ENCODE data around the gene C3. TPM values are rescaled to one million over a fixed set of nuclear protein-coding genes. Genes with fewer than 3 reads are reported as not detected.

Gene C3
- total RNA-seq, 1 experiment from 2014 or later, result 5.0 TPM

DNA sequence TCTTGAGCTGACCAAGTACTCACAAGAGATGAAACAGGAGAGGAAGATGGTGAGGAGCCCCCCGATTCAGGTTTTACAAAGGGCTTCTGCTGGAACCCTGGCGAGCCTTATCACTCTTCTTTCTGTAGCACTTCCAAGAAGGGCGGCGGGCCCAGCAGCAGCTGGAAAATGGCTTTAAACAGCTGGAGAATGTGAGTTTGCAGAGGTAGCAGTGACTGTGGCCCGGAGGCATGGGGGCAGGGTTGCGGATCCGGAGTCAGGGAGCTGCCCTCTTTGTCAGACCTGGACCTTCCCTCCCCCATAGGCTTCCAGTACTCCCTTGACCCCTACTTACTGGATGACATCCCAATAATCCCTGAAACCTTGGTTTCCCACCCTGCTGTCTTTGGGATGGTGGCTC lies 22.6 kb upstream of the C3 start:
- in situ Hi-C loops (cut with HindIII; ENCODE audit: low pct_unique_long_range_greater_than_20kb, low sequenced_read_pairs), result no loop called here
- no peaks in the 10 kb centered on the region for H3K27me3 ChIP-seq (ENCODE audit: control insufficient read depth, insufficient read depth, low read length)
- peak overlapping the region; percentile 14 to 44 for H3K4me3 ChIP-seq (ENCODE audit: low read depth in 2 of 2, low read length in 2 of 2)
- ChIA-PET POLR2A (no interaction called here), CTCF (interaction anchor here (0.6 to 0.9 kb wide), 2 partner anchors 116 to 120 kb away, joined by 4 to 6 read pairs; no protein-coding TSS in a partner anchor)
- TF ChIP-seq, protein P1, sequence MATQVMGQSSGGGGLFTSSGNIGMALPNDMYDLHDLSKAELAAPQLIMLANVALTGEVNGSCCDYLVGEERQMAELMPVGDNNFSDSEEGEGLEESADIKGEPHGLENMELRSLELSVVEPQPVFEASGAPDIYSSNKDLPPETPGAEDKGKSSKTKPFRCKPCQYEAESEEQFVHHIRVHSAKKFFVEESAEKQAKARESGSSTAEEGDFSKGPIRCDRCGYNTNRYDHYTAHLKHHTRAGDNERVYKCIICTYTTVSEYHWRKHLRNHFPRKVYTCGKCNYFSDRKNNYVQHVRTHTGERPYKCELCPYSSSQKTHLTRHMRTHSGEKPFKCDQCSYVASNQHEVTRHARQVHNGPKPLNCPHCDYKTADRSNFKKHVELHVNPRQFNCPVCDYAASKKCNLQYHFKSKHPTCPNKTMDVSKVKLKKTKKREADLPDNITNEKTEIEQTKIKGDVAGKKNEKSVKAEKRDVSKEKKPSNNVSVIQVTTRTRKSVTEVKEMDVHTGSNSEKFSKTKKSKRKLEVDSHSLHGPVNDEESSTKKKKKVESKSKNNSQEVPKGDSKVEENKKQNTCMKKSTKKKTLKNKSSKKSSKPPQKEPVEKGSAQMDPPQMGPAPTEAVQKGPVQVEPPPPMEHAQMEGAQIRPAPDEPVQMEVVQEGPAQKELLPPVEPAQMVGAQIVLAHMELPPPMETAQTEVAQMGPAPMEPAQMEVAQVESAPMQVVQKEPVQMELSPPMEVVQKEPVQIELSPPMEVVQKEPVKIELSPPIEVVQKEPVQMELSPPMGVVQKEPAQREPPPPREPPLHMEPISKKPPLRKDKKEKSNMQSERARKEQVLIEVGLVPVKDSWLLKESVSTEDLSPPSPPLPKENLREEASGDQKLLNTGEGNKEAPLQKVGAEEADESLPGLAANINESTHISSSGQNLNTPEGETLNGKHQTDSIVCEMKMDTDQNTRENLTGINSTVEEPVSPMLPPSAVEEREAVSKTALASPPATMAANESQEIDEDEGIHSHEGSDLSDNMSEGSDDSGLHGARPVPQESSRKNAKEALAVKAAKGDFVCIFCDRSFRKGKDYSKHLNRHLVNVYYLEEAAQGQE (IDR thresholded peaks at IDR 0.05; ENCODE audit: insufficient read depth in 1 of 2, low read depth in 2 of 2, low read length in 1 of 2), result no peak
- TF ChIP-seq POLR2AphosphoS5 (IDR thresholded peaks at IDR 0.05; ENCODE audit: low read depth, low read length) (no peak), TCF7L2 (IDR thresholded peaks at IDR 0.05; ENCODE audit: low read depth, low read length) (no peak)
- peak overlapping the region; percentile 84 for H3K27ac ChIP-seq (ENCODE audit: low read length)
- peaks cover 45% of the 10 kb centered on the region for H3K4me1 ChIP-seq (ENCODE audit: control insufficient read depth, insufficient read depth, low read length)
- ATAC-seq (no peak), DNase-seq (ENCODE audit: low read depth, low spot score) (no peak)
- BruUV-seq (replicated peaks), result TSS peak; percentile 36
- no peaks in the 10 kb centered on the region for H3K9me3 ChIP-seq (ENCODE audit: control insufficient read depth, insufficient read depth, low read depth, low read length)
- intact Hi-C loops (cut with micrococcal nuclease; ENCODE audit: unreplicated experiment), result no loop called here
- no peaks in the 10 kb centered on the region; the same call in none of the 2 replicates for H3K36me3 ChIP-seq (ENCODE audit: control insufficient read depth, insufficient read depth, low read length)

DNA sequence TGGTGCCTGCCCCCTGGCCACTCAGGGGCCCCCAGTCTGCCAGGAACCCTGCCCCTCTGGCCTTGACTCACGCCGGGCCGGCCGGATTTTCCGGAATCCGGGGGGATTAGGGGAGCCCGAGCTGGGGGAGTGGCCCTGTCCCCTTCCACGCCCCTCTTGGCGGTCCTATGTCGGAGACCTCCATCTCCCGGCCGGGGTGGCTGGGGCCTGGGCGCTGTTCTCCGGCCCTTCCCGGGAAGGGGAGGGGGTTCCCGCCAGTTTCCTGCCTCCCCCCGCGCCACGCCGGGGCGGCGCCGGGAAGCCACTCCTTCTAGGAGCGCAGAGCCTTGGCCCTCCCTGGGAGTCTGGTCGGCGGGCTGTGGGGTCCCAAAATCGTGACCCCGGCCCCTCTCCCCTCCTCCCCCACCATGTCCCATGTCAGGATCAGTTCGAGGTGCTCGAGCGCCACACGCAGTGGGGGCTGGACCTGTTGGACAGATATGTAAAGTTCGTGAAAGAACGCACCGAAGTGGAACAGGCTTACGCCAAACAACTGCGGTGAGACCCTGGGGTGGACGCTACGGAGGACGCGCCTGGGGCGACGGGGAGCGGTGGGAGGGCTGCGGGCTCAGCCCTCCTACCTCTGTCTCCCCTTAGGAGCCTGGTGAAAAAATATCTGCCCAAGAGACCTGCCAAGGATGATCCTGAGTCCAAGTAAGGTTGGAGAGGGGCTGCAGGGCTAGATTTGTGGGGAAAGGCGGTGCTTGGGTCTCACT lies 20.3 kb upstream of the C3 start:
- Histone ChIP-seq H3K4me3 (ENCODE audit: low read depth in 2 of 2, low read length in 2 of 2) (peak overlapping the region; percentile 73 to 81), H3K9me3 (ENCODE audit: control insufficient read depth, insufficient read depth, low read depth, low read length) (no peaks in the 10 kb centered on the region), H3K27ac (ENCODE audit: low read length) (peak overlapping the region; percentile 89), H3K4me1 (ENCODE audit: control insufficient read depth, insufficient read depth, low read length) (peaks cover 44% of the 10 kb centered on the region), H3K27me3 (ENCODE audit: control insufficient read depth, insufficient read depth, low read length) (no peaks in the 10 kb centered on the region), H3K36me3 (ENCODE audit: control insufficient read depth, insufficient read depth, low read length) (no peaks in the 10 kb centered on the region; the same call in none of the 2 replicates)
- in situ Hi-C loops (cut with HindIII; ENCODE audit: low pct_unique_long_range_greater_than_20kb, low sequenced_read_pairs) (no loop called here), intact Hi-C loops (cut with micrococcal nuclease; ENCODE audit: unreplicated experiment) (no loop called here)
- no TSS peak for BruUV-seq (replicated peaks)
- ATAC-seq (no peak), DNase-seq (ENCODE audit: low read depth, low spot score) (no peak)
- TF ChIP-seq, protein P2, sequence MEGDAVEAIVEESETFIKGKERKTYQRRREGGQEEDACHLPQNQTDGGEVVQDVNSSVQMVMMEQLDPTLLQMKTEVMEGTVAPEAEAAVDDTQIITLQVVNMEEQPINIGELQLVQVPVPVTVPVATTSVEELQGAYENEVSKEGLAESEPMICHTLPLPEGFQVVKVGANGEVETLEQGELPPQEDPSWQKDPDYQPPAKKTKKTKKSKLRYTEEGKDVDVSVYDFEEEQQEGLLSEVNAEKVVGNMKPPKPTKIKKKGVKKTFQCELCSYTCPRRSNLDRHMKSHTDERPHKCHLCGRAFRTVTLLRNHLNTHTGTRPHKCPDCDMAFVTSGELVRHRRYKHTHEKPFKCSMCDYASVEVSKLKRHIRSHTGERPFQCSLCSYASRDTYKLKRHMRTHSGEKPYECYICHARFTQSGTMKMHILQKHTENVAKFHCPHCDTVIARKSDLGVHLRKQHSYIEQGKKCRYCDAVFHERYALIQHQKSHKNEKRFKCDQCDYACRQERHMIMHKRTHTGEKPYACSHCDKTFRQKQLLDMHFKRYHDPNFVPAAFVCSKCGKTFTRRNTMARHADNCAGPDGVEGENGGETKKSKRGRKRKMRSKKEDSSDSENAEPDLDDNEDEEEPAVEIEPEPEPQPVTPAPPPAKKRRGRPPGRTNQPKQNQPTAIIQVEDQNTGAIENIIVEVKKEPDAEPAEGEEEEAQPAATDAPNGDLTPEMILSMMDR (IDR thresholded peaks at IDR 0.05), result no peak
- TF ChIP-seq SIN3A (IDR thresholded peaks at IDR 0.05; ENCODE audit: borderline replicate concordance, insufficient read depth, low read depth, low read length), result no peak
- ChIA-PET CTCF (no interaction called here), POLR2A (no interaction called here)

All from Panc1 (cell line).